ENCODE data around the gene CCT4.

DNA sequence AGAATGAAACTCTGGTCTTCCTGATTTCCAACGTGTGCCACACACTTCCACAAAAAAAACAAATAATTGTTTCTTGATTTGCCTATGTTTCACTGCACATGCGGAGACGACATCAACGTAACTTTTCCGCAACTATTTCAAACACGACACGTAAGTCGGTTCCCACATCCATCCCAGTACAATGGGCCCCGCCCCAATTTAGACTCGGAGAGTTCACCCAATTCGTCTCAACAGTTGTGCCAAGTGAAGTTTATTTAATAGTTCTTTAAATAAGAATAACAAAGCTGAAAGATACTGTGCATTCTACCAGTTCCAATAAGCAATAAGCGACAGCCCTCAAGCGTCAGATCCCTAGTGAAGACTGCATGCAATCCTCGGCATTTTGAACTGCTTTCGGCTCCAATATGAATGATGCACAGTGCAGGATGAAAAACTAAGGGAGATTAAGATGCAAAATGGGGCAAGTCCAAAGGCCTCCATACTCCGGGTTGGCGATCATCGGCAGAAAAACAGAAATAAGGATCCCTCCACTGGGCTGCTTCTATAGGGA is 664 bp downstream of the CCT4 start:
- TF ChIP-seq ISL1 (CRISPR knock-in tag; IDR thresholded peaks at IDR 0.05) (no peak), SNAI2 (CRISPR knock-in tag; IDR thresholded peaks at IDR 0.05) (no peak), PATZ1 (CRISPR knock-in tag; IDR thresholded peaks at IDR 0.05; ENCODE audit: borderline replicate concordance) (no peak)
- TF ChIP-seq, protein P1, sequence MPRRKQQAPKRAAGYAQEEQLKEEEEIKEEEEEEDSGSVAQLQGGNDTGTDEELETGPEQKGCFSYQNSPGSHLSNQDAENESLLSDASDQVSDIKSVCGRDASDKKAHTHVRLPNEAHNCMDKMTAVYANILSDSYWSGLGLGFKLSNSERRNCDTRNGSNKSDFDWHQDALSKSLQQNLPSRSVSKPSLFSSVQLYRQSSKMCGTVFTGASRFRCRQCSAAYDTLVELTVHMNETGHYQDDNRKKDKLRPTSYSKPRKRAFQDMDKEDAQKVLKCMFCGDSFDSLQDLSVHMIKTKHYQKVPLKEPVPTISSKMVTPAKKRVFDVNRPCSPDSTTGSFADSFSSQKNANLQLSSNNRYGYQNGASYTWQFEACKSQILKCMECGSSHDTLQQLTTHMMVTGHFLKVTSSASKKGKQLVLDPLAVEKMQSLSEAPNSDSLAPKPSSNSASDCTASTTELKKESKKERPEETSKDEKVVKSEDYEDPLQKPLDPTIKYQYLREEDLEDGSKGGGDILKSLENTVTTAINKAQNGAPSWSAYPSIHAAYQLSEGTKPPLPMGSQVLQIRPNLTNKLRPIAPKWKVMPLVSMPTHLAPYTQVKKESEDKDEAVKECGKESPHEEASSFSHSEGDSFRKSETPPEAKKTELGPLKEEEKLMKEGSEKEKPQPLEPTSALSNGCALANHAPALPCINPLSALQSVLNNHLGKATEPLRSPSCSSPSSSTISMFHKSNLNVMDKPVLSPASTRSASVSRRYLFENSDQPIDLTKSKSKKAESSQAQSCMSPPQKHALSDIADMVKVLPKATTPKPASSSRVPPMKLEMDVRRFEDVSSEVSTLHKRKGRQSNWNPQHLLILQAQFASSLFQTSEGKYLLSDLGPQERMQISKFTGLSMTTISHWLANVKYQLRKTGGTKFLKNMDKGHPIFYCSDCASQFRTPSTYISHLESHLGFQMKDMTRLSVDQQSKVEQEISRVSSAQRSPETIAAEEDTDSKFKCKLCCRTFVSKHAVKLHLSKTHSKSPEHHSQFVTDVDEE (CRISPR knock-in tag; IDR thresholded peaks at IDR 0.05) = no peak
